ENCODE measurements around the gene PIM3. TPM values are rescaled to one million over a fixed set of nuclear protein-coding genes. Genes with fewer than 3 reads are reported as not detected.
A peak's percentile ranks its signal among the peaks of the same experiment; 100 is the strongest.

PIM3 gene
- total RNA-seq, 2 experiments from 2014 or later: 224 to 230 TPM

DNA sequence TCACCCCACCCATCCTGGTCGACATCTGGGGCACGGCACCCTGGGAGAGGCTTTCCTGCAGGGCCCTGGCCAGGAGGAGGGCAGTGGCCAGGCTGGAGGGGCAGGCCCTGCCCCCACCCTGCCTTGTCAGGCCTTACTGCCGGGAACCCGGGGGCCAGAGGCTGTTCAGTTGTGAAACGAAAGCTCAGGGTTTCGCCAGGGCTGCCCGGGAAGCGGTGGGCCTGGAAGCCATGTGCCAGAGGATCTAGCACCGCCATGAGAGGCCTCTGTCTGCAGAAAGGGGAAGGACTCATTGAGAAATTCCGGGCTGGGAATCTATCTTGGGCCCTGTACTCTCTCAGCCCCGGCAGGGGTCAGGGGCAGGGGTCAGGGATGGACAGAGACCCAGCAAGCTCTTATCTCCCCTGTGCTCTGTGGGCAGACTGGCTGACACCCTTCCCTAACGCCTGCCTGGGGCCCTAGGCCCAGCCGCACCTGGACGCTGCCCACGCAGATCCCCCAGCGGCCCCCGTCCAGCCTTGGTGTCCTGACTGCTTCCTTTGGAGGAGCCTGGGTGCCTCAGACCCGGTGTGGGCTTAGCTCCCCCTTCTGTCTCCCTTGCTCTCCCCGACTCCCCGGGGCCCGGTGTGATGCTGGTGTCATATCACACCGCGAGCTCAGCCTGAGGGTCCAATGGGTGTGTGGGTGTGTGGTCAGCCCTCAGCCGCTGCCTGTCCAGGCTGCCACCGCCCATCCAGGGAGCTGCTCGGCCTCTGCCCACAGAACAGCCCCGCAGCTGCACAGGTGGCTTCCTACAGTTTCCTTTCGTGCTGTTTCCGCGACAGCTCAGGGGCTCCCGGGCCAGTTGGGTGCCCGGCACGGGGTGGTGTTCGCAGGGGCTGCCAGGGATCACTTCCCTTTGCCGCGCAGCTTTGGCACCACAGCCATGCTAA, 6.5 kb downstream of the PIM3 start:
- no peaks in the 10 kb centered on the region for H3K27me3 ChIP-seq (ENCODE audit: control insufficient read depth in 1 of 2, insufficient read depth in 2 of 2, low read length in 2 of 2)
- intact Hi-C loops (cut with DNase I, micrococcal nuclease): no loop called here
- TF ChIP-seq, protein P1, sequence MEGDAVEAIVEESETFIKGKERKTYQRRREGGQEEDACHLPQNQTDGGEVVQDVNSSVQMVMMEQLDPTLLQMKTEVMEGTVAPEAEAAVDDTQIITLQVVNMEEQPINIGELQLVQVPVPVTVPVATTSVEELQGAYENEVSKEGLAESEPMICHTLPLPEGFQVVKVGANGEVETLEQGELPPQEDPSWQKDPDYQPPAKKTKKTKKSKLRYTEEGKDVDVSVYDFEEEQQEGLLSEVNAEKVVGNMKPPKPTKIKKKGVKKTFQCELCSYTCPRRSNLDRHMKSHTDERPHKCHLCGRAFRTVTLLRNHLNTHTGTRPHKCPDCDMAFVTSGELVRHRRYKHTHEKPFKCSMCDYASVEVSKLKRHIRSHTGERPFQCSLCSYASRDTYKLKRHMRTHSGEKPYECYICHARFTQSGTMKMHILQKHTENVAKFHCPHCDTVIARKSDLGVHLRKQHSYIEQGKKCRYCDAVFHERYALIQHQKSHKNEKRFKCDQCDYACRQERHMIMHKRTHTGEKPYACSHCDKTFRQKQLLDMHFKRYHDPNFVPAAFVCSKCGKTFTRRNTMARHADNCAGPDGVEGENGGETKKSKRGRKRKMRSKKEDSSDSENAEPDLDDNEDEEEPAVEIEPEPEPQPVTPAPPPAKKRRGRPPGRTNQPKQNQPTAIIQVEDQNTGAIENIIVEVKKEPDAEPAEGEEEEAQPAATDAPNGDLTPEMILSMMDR (IDR thresholded peaks at IDR 0.05): no peak
- peaks cover 42% of the 10 kb centered on the region for H3K36me3 Mint-ChIP-seq (ENCODE audit: low read depth)
- H3K36me3 ChIP-seq (ENCODE audit: insufficient read depth, low read length): peaks cover 28% of the 10 kb centered on the region
- ATAC-seq (ENCODE audit: poor library complexity): no peak
- H3K4me3 ChIP-seq (ENCODE audit: low read length): no peak overlapping the region
- peak overlapping the region; percentile 97 for H3K27ac Mint-ChIP-seq
- POLR2A ChIA-PET: interaction anchor here (0.6 to 3.6 kb wide), 8 partner anchors 9 to 128 kb away, joined by 3 to 32 read pairs (median 4); no protein-coding TSS in a partner anchor
- H3K27me3 Mint-ChIP-seq: no peaks in the 10 kb centered on the region
- no peaks in the 10 kb centered on the region for H3K9me3 Mint-ChIP-seq
- H3K27ac ChIP-seq (ENCODE audit: low read depth in 1 of 2, low read length in 2 of 2): no peak overlapping the region
- H3K4me1 ChIP-seq (ENCODE audit: insufficient read depth, low read length): peaks cover 84% of the 10 kb centered on the region
- peaks cover 39% of the 10 kb centered on the region for H3K4me1 Mint-ChIP-seq (ENCODE audit: low read depth)
- H3K9me3 ChIP-seq (ENCODE audit: control insufficient read depth in 1 of 2, insufficient read depth in 1 of 2, low read length in 2 of 2): no peaks in the 10 kb centered on the region
- DNase-seq: peak in 4 of 14 experiments; percentile 3 to 62 (median 48)
- CTCF ChIA-PET: interaction anchor here (1.3 to 1.6 kb wide), 2 partner anchors 16 to 36 kb away, joined by 3 to 4 read pairs; no protein-coding TSS in a partner anchor
- H3K4me3 Mint-ChIP-seq: peak overlapping the region; percentile 77

DNA sequence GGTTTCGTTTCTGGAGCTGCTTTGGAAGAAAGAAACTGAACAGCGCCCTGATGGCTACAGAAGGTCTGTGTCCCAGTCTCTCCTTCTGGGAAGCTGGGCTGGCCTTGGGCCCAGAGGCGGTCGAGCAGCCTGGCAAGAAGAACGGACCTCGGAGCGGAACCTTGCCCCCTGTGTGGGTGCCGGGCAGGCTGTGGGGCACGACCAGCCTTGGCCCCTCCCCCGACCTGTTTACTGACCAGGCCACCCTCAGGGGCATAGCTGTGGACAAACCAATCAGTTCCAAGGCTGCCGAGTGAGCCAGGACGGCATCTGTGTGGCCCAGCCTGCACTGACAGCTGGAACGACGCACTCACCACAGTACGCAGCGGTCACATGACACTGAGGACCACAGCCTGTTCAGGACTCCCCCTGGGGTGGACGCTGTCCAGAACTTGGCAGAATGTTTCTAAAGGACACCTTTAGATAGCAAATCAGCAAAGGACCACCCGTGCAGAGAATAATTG, 7.2 kb downstream of the PIM3 start:
- no peaks in the 10 kb centered on the region for H3K9me3 ChIP-seq (ENCODE audit: control insufficient read depth in 1 of 2, insufficient read depth in 1 of 2, low read length in 2 of 2)
- DNase-seq (peak in 4 of 14 experiments; percentile 1 to 45 (median 29)), ATAC-seq (ENCODE audit: poor library complexity) (no peak)
- peak overlapping the region; percentile 70 for H3K27ac Mint-ChIP-seq
- ChIA-PET POLR2A (interaction anchor here (0.6 to 3.6 kb wide), 7 partner anchors 8 to 63 kb away, joined by 3 to 32 read pairs (median 5); no protein-coding TSS in a partner anchor), CTCF (interaction anchor here (1.3 kb wide), 1 partner anchor 16 kb away, joined by 4 read pairs; no protein-coding TSS in a partner anchor)
- H3K27ac ChIP-seq (ENCODE audit: low read depth in 1 of 2, low read length in 2 of 2): no peak overlapping the region
- TF ChIP-seq, protein P1 (IDR thresholded peaks at IDR 0.05): no peak
- peaks cover 23% of the 10 kb centered on the region for H3K36me3 ChIP-seq (ENCODE audit: insufficient read depth, low read length)
- H3K4me3 Mint-ChIP-seq: peak overlapping the region; percentile 77
- H3K9me3 Mint-ChIP-seq: no peaks in the 10 kb centered on the region
- peaks cover 39% of the 10 kb centered on the region for H3K4me1 Mint-ChIP-seq (ENCODE audit: low read depth)
- H3K4me1 ChIP-seq (ENCODE audit: insufficient read depth, low read length): peaks cover 85% of the 10 kb centered on the region
- intact Hi-C loops (cut with DNase I, micrococcal nuclease): no loop called here
- H3K27me3 Mint-ChIP-seq: no peaks in the 10 kb centered on the region
- no peaks in the 10 kb centered on the region for H3K27me3 ChIP-seq (ENCODE audit: control insufficient read depth in 1 of 2, insufficient read depth in 2 of 2, low read length in 2 of 2)
- H3K36me3 Mint-ChIP-seq (ENCODE audit: low read depth): peaks cover 37% of the 10 kb centered on the region
- H3K4me3 ChIP-seq (ENCODE audit: low read length): no peak overlapping the region

DNA sequence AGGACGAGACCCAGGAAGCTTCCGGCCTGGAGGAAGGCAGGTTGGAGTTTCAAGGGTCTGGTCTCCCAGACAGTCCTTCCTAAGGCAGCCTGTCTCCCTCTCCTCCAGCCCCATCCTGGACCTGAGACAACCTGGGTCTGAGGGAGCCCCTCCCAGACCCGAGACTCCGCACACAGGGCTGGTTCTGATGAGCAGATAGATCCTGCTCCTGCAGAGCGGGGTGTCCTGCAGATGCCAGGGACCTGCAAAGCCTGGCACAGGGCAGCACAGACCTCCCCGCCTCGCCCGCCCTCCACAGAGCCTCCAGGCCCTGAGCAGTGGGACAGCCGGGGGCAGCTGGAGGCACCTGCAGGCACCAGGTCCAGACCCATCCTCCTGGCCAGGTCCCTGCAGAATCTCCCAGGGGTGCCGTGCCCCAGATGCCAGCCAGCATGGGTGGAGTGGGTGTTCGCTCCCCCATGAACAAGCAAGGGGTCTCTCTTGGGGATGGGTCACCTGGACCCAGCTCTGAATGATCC, 7.8 kb downstream of the PIM3 start:
- H3K4me3 Mint-ChIP-seq: peak overlapping the region; percentile 30
- POLR2A ChIA-PET: interaction anchor here (3.6 kb wide), 1 partner anchor 32 kb away, joined by 32 read pairs; no protein-coding TSS in a partner anchor
- CTCF ChIA-PET: no interaction called here
- no peaks in the 10 kb centered on the region for H3K9me3 Mint-ChIP-seq
- H3K36me3 Mint-ChIP-seq (ENCODE audit: low read depth): peaks cover 32% of the 10 kb centered on the region
- no peaks in the 10 kb centered on the region for H3K9me3 ChIP-seq (ENCODE audit: control insufficient read depth in 1 of 2, insufficient read depth in 1 of 2, low read length in 2 of 2)
- intact Hi-C loops (cut with DNase I, micrococcal nuclease): no loop called here
- ATAC-seq (ENCODE audit: poor library complexity) (no peak), DNase-seq (peak in 4 of 14 experiments; percentile 4 to 50 (median 29))
- no peak overlapping the region for H3K4me3 ChIP-seq (ENCODE audit: low read length)
- H3K27ac ChIP-seq (ENCODE audit: low read depth in 1 of 2, low read length in 2 of 2): no peak overlapping the region
- TF ChIP-seq, protein P1 (IDR thresholded peaks at IDR 0.05): no peak
- peaks cover 17% of the 10 kb centered on the region for H3K36me3 ChIP-seq (ENCODE audit: insufficient read depth, low read length)
- H3K4me1 Mint-ChIP-seq (ENCODE audit: low read depth): peaks cover 38% of the 10 kb centered on the region
- peaks cover 80% of the 10 kb centered on the region for H3K4me1 ChIP-seq (ENCODE audit: insufficient read depth, low read length)
- peak overlapping the region; percentile 70 for H3K27ac Mint-ChIP-seq
- no peaks in the 10 kb centered on the region for H3K27me3 Mint-ChIP-seq
- no peaks in the 10 kb centered on the region for H3K27me3 ChIP-seq (ENCODE audit: control insufficient read depth in 1 of 2, insufficient read depth in 2 of 2, low read length in 2 of 2)
